H1 (cell line): Measurements from ENCODE around the gene RABGGTA. TPM values are rescaled to one million over a fixed set of nuclear protein-coding genes. Genes with fewer than 3 reads are reported as not detected.

Experiments used
- CTCF ChIA-PET: fragments of 300-600 bp; sonication (Branson Sonifier 250); formaldehyde crosslinking; loops from one replicate; lab custom pipeline; 2021; ENCODE audit not compliant: partially characterized antibody; lab: Charles Lee
- POLR2A ChIA-PET: fragments of 300-600 bp; sonication (Branson Sonifier 250); formaldehyde crosslinking; loops from one replicate; lab custom pipeline; 2021; ENCODE audit warnings: inconsistent platforms; ENCODE audit not compliant: partially characterized antibody; lab: Charles Lee
- DNase-seq, 2 experiments: peaks; one replicate each; pipeline versions ENCODE4 v3.0.0 to v3.0.0-alpha.2; 2010 to 2022; ENCODE audit warnings: low spot score in 2 of 2, low read depth in 1 of 2, mixed read lengths in 1 of 2
- FAIRE-seq: peaks from 2 replicates; lab custom pipeline; 2011; peaks lifted over from hg19 to GRCh38; lab: Jason Lieb, UNC
- H2AFZ ChIP-seq: 2 replicates; pipeline ENCODE4 v1.8.1; 2012; ENCODE audit warnings: low read length, inconsistent platforms
- H2AK5ac ChIP-seq: 2 replicates; pipeline ENCODE4 v1.6.1; 2013; ENCODE audit warnings: low read depth, low read length
- H2BK120ac ChIP-seq: replicated peaks from 2 replicates; pipeline ENCODE3; 2013; ENCODE audit warnings: low read depth, low read length, inconsistent platforms
- H2BK12ac ChIP-seq: 2 replicates; pipeline ENCODE4 v1.6.1; 2013; ENCODE audit warnings: low read depth, low read length
- H2BK15ac ChIP-seq: 2 replicates; pipeline ENCODE4 v1.6.1; 2013; ENCODE audit warnings: low read length
- H2BK20ac ChIP-seq: 2 replicates; pipeline ENCODE4 v1.6.1; 2013; ENCODE audit warnings: low read length
- H2BK5ac ChIP-seq: 2 replicates; pipeline ENCODE4 v1.6.1; 2013; ENCODE audit warnings: low read depth, low read length
- H3K14ac ChIP-seq: 2 replicates; pipeline ENCODE4 v1.6.1; 2013; ENCODE audit warnings: inconsistent platforms; ENCODE audit not compliant: insufficient read length
- H3K18ac ChIP-seq: 2 replicates; pipeline ENCODE4 v1.6.1; 2013; ENCODE audit warnings: low read length; ENCODE audit errors: extremely low read depth
- H3K23ac ChIP-seq: 2 replicates; pipeline ENCODE4 v1.6.1; 2013; ENCODE audit warnings: inconsistent platforms; ENCODE audit not compliant: insufficient read length
- H3K23me2 ChIP-seq: 2 replicates; pipeline ENCODE4 v1.6.1; 2013; ENCODE audit warnings: low read depth, low read length
- H3K27ac ChIP-seq: 2 replicates; pipeline ENCODE4 v1.6.1; 2011; ENCODE audit warnings: low read depth, low read length, inconsistent platforms
- H3K27me3 ChIP-seq, 4 experiments: replicated peaks in 1 of 4; 1 replicate in 1 of 4; 2 replicates in 3 of 4; pipeline versions ENCODE4 v1.6.1 to v1.8.1; 2011 to 2013; ENCODE audit warnings: low read length in 3 of 4, mild to moderate bottlenecking in 3 of 4, inconsistent platforms in 2 of 4, mixed read lengths in 2 of 4, moderate library complexity in 1 of 4; ENCODE audit not compliant: control insufficient read depth in 3 of 4, insufficient read depth in 3 of 4; ENCODE audit errors: extremely low read depth in 1 of 4
- H3K36me3 ChIP-seq, 4 experiments: 2 replicates each; pipeline versions ENCODE4 v1.6.1 to v1.8.1; 2011 to 2013; ENCODE audit warnings: mild to moderate bottlenecking in 4 of 4, low read length in 3 of 4, moderate library complexity in 2 of 4, control low read depth in 1 of 4, inconsistent platforms in 1 of 4; ENCODE audit not compliant: insufficient read depth in 4 of 4, control insufficient read depth in 2 of 4
- H3K4ac ChIP-seq: replicated peaks from 2 replicates; pipeline ENCODE3; 2013; ENCODE audit warnings: low read length, low read depth, mixed read lengths, inconsistent platforms; ENCODE audit not compliant: insufficient read length
- H3K4me1 ChIP-seq, 4 experiments: replicated peaks in 1 of 4; 1 replicate in 1 of 4; 2 replicates in 3 of 4; pipeline versions ENCODE4 v1.6.1 to v1.8.1; 2011 to 2013; ENCODE audit warnings: low read length in 3 of 4, inconsistent platforms in 2 of 4, mixed read lengths in 1 of 4; ENCODE audit not compliant: insufficient read depth in 4 of 4, control insufficient read depth in 3 of 4
- H3K4me2 ChIP-seq, 2 experiments: 2 replicates each; pipeline versions ENCODE4 v1.6.1 to v1.8.1; 2011 to 2013; ENCODE audit warnings: low read depth in 2 of 2, low read length in 2 of 2, control low read depth in 1 of 2, inconsistent platforms in 1 of 2, mild to moderate bottlenecking in 1 of 2; ENCODE audit not compliant: insufficient read depth in 1 of 2
- H3K4me3 ChIP-seq, 4 experiments: fragments of 200-600, 300-600 bp in 1 of 4; sonication (generic), shearing (Covaris generic), sonication (Bioruptor Twin) in 1 of 4; 2 replicates each; pipeline versions ENCODE4 v1.5.1 to v1.8.1; 2011 to 2016; ENCODE audit warnings: low read length in 4 of 4, low read depth in 3 of 4, control low read depth in 2 of 4, inconsistent platforms in 2 of 4, mild to moderate bottlenecking in 2 of 4, mixed read lengths in 1 of 4, moderate library complexity in 1 of 4; ENCODE audit not compliant: insufficient read depth in 2 of 4; ENCODE audit errors: extremely low read depth in 1 of 4
- H3K56ac ChIP-seq: replicated peaks from 2 replicates; pipeline ENCODE3; 2013; ENCODE audit warnings: low read depth, mild to moderate bottlenecking, mixed read lengths, low read length, inconsistent platforms; ENCODE audit not compliant: insufficient read length
- H3K79me1 ChIP-seq: 2 replicates; pipeline ENCODE4 v1.6.1; 2013; ENCODE audit warnings: low read depth, low read length, control low read depth
- H3K79me2 ChIP-seq, 2 experiments: 2 replicates each; pipeline versions ENCODE4 v1.6.1 to v1.8.1; 2012 to 2013; ENCODE audit warnings: low read length in 2 of 2, mild to moderate bottlenecking in 2 of 2, inconsistent platforms in 1 of 2; ENCODE audit not compliant: insufficient read depth in 2 of 2, control insufficient read depth in 1 of 2
- H3K9ac ChIP-seq, 4 experiments: replicated peaks in 1 of 4; 1 replicate in 1 of 4; 2 replicates in 3 of 4; pipeline versions ENCODE4 v1.6.1 to v1.8.1; 2011 to 2013; ENCODE audit warnings: low read depth in 3 of 4, low read length in 3 of 4, control low read depth in 2 of 4, mild to moderate bottlenecking in 2 of 4, moderate library complexity in 2 of 4, inconsistent platforms in 1 of 4; ENCODE audit errors: extremely low read depth in 1 of 4
- H3K9me3 ChIP-seq, 2 experiments: 2 replicates each; pipeline versions ENCODE4 v1.6.1 to v1.8.1; 2012 to 2013; ENCODE audit warnings: mild to moderate bottlenecking in 2 of 2, moderate library complexity in 2 of 2, control low read depth in 1 of 2, inconsistent platforms in 1 of 2, low read depth in 1 of 2, low read length in 1 of 2, mixed read lengths in 1 of 2; ENCODE audit not compliant: insufficient read depth in 2 of 2
- H4K20me1 ChIP-seq, 2 experiments: replicated peaks in 1 of 2; 2 replicates each; pipeline versions ENCODE3 to v1.8.1; 2011 to 2013; ENCODE audit warnings: inconsistent platforms in 2 of 2, low read length in 2 of 2, mild to moderate bottlenecking in 1 of 2; ENCODE audit not compliant: insufficient read depth in 2 of 2, control insufficient read depth in 1 of 2
- H4K5ac ChIP-seq: 2 replicates; pipeline ENCODE4 v1.6.1; 2013; ENCODE audit warnings: low read length, low read depth, mixed read lengths, inconsistent platforms; ENCODE audit not compliant: insufficient read length
- H4K8ac ChIP-seq: 2 replicates; pipeline ENCODE4 v1.8.0; 2013; ENCODE audit warnings: mild to moderate bottlenecking, moderate library complexity, low read length, inconsistent platforms; ENCODE audit not compliant: insufficient read depth; ENCODE audit errors: extremely low read depth
- H4K91ac ChIP-seq: replicated peaks from 2 replicates; pipeline ENCODE3; 2013; ENCODE audit warnings: low read length, mixed read lengths, inconsistent platforms; ENCODE audit not compliant: insufficient read length
- CEBPB ChIP-seq: IDR thresholded peaks from 2 replicates; pipeline ENCODE4 v1.6.1; 2012; ENCODE audit warnings: low read depth, low read length
- KDM4A ChIP-seq: IDR thresholded peaks from one replicate; pipeline ENCODE4 v1.7.1; 2012; ENCODE audit warnings: low read depth, mild to moderate bottlenecking, moderate library complexity, low read length, inconsistent platforms; ENCODE audit not compliant: severe bottlenecking
- POU5F1 ChIP-seq: IDR thresholded peaks from 2 replicates; pipeline ENCODE4 v1.6.1; 2011; ENCODE audit warnings: low read depth, mild to moderate bottlenecking, low read length, moderate library complexity
- SIX5 ChIP-seq: IDR thresholded peaks from 2 replicates; pipeline ENCODE4 v1.6.1; 2011; ENCODE audit warnings: mild to moderate bottlenecking, low read depth, low read length
- USF2 ChIP-seq: IDR thresholded peaks from 2 replicates; pipeline ENCODE4 v1.6.1; 2011; ENCODE audit warnings: low read length, improper control_type of control experiment
- YY1 ChIP-seq: IDR thresholded peaks from 2 replicates; pipeline ENCODE4 v1.6.1; 2011; ENCODE audit warnings: low read depth, mild to moderate bottlenecking, low read length
- WGBS, 2 experiments: shearing (Covaris generic) in 1 of 2; methylation state at CpG; one replicate each; pipeline versions ENCODE4 v1.1.6 to v1.1.7; 2013 to 2015; ENCODE audit warnings: low lambda C conversion rate in 2 of 2, mixed read lengths in 2 of 2, inconsistent platforms in 1 of 2, low coverage in 1 of 2, missing lambda C conversion rate in 1 of 2; ENCODE audit not compliant: insufficient replicate concordance in 2 of 2, insufficient coverage in 1 of 2, insufficient read length in 1 of 2; ENCODE audit errors: extremely low coverage in 1 of 2, missing lambda C conversion rate in 1 of 2; 5-methylcytosine and 5-hydroxymethylcytosine counted together
- polyA plus RNA-seq, 7 experiments: library from polyadenylated mRNA; depleted of rRNA in 3 of 7; stranded (reverse) in 5 of 7; unstranded in 2 of 7; fragments of >200 nt in 5 of 7; fragments of 200-250 nt in 2 of 7; gene quantifications; 1 replicate in 5 of 7; 2 replicates in 1 of 7; 4 replicates in 1 of 7; pipeline versions ENCODE4 v1.2.1 to v1.2.3, GENCODE V29; 2011 to 2013; ENCODE audit warnings: missing spikeins in 2 of 7, mixed read lengths in 2 of 7
- total RNA-seq: library from RNA; stranded (reverse); fragmentation: NEBNext Ultra II Directional; extraction: Animal tissue kit (Norgen Biotek cat#: 25700); gene quantifications from 2 replicates; pipeline ENCODE4 v1.2.1, GENCODE V29; 2021

RABGGTA gene
- total and polyA plus RNA-seq, 2 of the 8 experiments (the other 6 are each of a cell fraction or from before 2014, with no cell fraction given) = 16.0 to 49.8 TPM

GRCh38 chr14:24256960-24257359, 14.4 kb downstream of the RABGGTA start:
- H3K79me2 ChIP-seq = no peaks in the 10 kb centered on the region
- peaks cover 0 to 2% of the 10 kb centered on the region in 2 experiments for H4K20me1 ChIP-seq
- H3K27ac ChIP-seq = no peak overlapping the region
- DNase-seq (no peak), FAIRE-seq (no peak)
- H4K8ac ChIP-seq = no peak overlapping the region
- no peak overlapping the region for H3K4me3 ChIP-seq
- H4K91ac ChIP-seq = no peak overlapping the region
- no peak overlapping the region for H2BK15ac ChIP-seq
- no peak overlapping the region for H2AK5ac ChIP-seq
- no peak overlapping the region for H2BK5ac ChIP-seq
- no peak overlapping the region for H3K4ac ChIP-seq
- H3K14ac ChIP-seq = no peak overlapping the region
- TF ChIP-seq YY1 = no peak
- no peak for TF ChIP-seq SIX5
- no peak for TF ChIP-seq USF2
- no peak for TF ChIP-seq CEBPB
- TF ChIP-seq KDM4A = no peak
- TF ChIP-seq POU5F1 = no peak
- no peaks in the 10 kb centered on the region; a peak in 1 of 7 replicates for H3K27me3 ChIP-seq
- H2BK20ac ChIP-seq = no peak overlapping the region
- POLR2A ChIA-PET = interaction anchor here (1.2 to 2.7 kb wide), 6 partner anchors 11 to 162 kb away, joined by 3 to 10 read pairs (median 4); partner anchors contain the start of genes PCK2 and RABGGTA
- H3K4me2 ChIP-seq = no peak overlapping the region
- H3K9ac ChIP-seq = no peak overlapping the region
- H4K5ac ChIP-seq = no peak overlapping the region
- CTCF ChIA-PET = interaction anchor here (0.7 to 2.5 kb wide), 5 partner anchors 14 to 49 kb away, joined by 3 to 8 read pairs (median 3); partner anchors contain the start of genes RABGGTA and TINF2
- no peak overlapping the region for H2AFZ ChIP-seq
- no peaks in the 10 kb centered on the region for H3K23me2 ChIP-seq
- H3K23ac ChIP-seq = no peak overlapping the region
- H3K18ac ChIP-seq = no peak overlapping the region
- no peaks in the 10 kb centered on the region for H3K36me3 ChIP-seq
- H3K79me1 ChIP-seq = no peaks in the 10 kb centered on the region
- H2BK12ac ChIP-seq = no peak overlapping the region
- no peaks in the 10 kb centered on the region for H3K9me3 ChIP-seq
- no peak overlapping the region for H2BK120ac ChIP-seq
- no peaks in the 10 kb centered on the region; a peak in 1 of 7 replicates for H3K4me1 ChIP-seq
- no peak overlapping the region for H3K56ac ChIP-seq
- WGBS, 2 experiments = 86% methylated on average over 4 of the region's 4 CpGs; no CpG with 5 or more reads in 1 of the 2 experiments
